GM18868 (cell line): ENCODE data around the gene SCYL2.
A peak's percentile ranks its signal among the peaks of the same experiment; 100 is the strongest.
"Not testable (repeated sequence)": the region's sequence is repeated elsewhere in the genome, so short reads cannot be mapped to it uniquely, and the experiment has no call there.

Source experiments
- ATAC-seq: cut with Tn5 transposase; IDR thresholded peaks from one replicate; pipeline ENCODE4 v1.9.1; 2021; ENCODE audit warnings: mild to moderate bottlenecking, moderate library complexity; ENCODE audit not compliant: unreplicated experiment

Gene SCYL2

DNA sequence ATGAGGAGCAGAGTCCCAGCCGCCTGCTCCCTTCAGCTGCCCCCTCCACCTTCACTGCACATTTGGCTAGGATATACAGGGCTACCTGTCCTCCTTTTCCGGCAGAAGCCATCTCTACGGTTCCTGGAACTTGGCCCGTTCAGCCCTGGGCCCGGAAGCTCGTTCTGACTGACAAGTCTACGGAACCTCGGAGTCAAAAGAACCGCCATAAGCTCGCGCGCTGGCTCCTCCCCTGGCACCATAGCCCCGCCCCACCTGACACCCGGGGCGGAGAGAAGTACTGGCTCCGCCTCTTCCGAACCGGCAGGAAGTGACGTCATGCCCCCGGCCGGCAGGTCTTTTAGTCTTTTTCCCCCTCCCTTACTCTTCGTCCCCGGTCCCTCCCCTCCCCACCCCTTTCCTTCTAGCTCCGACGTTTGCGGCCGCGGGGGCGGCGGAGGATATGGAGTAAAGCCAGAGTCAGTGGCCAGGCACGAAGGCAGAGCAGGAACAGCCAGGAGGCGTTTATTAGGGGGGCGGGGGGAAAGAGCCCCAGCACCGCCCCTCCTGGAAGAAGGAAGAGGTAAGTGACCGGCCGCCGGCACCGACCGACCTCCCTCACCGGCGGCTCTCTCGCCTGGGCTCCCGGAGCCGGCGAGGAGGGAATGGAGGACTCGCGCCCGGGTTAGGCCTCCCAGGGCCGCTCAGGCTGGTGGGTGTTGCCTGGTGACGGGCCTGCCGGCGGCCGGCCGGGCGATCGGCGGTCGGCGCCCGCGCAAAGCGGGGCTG, at the start of gene SCYL2, which contains the start of gene DEPDC4:
SCYL2 (plus strand) TSS at position 343 of the 768 bp plus-strand sequence. CDS start 15,794 bp downstream, outside the sequence.
DEPDC4 (minus strand) TSS at position 245 of the 768 bp plus-strand sequence; CDS start at position 242, 3 bp downstream.
- peak; percentile 93 for ATAC-seq

DNA sequence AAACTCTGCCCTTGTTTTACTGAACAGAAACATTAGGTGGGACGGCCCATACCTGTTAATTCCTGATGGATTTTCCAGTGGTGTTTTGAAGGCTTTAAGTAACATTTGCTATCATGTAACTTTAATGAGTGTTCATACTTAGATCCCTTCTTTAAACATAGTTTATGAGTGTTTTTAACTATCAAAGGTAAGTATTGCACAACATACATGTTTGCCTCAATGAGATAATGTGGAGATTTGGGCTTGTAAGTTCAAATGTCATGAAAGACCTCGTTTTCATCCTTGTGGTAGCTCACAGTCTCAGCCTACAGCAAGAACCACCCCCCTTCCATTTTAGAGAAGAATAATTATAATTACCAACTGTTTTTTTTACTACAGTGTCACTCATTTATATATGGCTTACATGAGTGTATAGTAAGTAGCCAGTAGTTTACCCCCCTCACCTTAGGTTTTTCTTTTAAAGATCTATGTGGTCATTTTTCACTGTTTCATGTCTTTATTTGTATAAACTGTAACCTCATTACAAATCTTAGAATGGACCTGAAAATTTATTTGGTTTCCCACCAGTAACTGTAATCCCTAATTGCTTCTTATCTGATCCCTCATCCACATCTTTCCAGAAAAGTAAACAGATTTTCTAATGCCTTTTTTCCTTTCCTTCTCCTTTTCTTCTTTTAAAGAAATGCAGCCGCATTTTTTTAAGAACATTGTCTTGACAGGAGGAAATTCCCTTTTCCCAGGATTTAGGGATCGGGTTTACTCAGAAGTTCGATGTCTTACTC, 47.5 kb upstream of the SCYL2 start:
- no peak for ATAC-seq

DNA sequence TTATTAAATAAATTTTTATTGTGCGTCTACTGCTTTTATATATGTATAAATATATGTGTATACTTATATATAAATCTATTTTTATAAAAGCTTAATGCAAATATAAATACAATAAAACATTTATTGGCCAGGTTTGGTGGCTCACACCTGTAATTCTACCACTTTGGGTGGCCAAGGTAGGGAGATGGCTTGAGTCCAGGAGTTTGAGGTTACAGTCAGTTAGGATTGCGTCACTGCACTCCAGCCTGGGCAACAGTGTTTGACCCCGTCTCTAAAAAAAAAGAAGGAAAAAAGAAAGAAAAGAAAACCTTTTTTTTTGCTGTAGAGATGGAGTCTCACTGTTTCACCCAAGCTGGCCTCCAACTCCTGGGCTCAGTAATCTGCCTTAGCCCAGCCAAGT, 45.5 kb upstream of the SCYL2 start:
- ATAC-seq: no peak

- not testable (repeated sequence) for ATAC-seq
These were observed 44.8 kb upstream of the SCYL2 start for GRCh38 chr12:100222173-100222572.

DNA sequence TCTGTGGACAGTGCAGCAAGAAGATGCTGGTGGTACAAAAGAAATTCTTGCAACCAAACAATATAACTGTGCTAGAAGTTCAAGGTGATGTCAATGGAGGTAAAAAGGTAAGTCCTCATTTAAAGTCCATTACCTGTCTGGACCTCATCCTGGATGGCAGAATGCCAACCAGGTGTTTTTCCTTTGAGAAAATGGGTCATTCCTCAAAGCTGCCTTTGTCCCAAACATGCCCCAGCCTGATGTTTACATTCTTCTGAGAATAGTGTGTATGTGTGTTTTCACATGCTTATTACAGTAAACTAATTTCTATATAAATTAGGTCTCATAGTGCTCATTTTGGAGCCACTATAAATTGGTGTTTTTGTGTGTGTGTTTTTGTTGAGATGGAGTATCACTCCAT, 41.5 kb upstream of the SCYL2 start:
- ATAC-seq: no peak

DNA sequence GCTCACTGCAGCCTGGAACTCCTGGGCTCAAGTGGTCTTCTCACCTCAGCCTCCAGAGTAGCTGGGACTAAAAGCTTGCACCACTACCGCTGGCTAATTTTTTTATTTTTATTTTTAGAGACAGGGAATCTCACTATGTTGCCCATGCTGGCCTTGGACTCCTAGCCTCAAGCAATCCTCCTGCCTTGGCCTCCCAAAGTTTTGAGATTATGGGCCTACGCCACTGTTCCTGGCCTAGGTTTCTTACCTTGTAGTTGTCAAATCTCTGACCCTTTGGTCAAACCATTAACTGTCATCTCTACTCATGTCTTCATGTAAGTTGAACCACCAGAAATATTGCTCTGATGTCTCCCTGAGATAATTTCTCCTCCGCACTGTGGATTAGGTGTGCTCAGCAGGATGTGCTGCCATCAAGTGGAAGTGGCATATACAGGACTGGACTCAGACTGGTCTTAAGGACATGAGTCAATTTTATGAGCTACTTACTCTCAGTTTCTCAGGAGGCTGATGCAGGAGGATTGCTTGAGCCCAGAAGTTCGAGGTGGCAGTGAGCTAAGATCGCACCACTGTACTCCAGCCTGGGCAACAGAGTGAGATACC, 37.8 kb upstream of the SCYL2 start:
- no peak for ATAC-seq

GRCh38 chr12:100229876-100230275, 37.1 kb upstream of the SCYL2 start:
- ATAC-seq: no peak

GRCh38 chr12:100231873-100232272, 35.1 kb upstream of the SCYL2 start:
- ATAC-seq: not testable (repeated sequence)

DNA sequence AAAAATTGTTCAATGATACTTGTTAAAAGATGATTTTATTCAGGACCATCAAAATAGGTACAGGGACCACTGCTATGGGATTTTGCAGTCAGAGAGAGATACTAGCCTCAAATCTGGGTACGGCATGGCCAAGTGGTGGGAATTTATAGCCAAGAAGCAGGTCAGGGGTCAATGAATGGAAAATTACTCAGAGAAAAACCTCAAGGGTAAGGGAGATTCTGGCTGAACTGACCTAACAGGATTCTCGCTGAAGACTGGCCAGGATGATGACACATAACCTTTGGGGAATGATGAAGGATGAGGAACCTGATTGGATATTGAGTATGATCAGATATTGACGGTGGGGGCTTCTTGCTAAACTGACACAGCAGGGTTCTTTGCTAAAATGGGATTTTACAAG, 32.8 kb upstream of the SCYL2 start:
- no peak for ATAC-seq

- peak; percentile 75 for ATAC-seq
These were observed 32.2 kb upstream of the SCYL2 start for GRCh38 chr12:100234591-100235304.

DNA sequence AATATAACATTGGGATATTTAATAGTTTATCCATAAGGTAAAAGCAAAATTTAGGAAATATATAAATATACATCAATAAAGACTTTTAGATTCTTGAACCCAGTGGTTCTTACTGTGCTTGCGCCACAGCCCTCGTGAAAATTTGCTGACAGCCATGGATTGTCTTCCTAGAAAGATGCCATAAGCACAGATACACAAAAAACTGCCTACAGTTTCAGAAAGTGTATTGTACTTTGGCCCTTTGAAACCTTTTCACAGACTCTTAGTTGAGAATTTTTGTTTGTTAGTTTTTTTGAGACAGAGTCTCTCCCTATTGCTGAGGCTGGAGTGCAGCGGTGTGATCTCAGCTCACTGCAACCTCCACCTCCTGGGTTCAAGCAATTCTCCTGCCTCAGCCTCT, 28.2 kb upstream of the SCYL2 start:
- ATAC-seq: no peak

DNA sequence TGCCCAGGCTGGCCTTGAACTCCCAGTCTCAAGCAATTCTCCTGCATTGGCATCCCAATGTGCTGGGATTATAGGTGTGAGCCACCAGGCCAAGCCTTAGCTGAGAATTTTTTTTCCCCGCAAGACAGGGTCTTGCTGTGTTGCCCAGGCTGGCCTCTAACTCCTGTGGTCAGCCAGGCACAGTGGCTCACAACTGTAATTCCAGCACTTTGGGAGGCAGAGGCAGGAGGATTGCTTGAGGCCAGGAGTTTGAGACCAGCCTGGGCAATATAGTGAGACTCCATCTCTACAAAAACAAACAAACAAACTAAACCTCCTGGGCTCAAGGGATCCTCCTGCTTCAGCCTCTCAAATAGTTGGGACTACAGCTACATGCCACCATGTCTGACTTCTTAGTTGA, 27.4 kb upstream of the SCYL2 start:
- no peak for ATAC-seq

GRCh38 chr12:100243137-100243536, 23.8 kb upstream of the SCYL2 start:
- ATAC-seq: no peak

GRCh38 chr12:100247765-100248164, 19.2 kb upstream of the SCYL2 start:
- no peak for ATAC-seq

DNA sequence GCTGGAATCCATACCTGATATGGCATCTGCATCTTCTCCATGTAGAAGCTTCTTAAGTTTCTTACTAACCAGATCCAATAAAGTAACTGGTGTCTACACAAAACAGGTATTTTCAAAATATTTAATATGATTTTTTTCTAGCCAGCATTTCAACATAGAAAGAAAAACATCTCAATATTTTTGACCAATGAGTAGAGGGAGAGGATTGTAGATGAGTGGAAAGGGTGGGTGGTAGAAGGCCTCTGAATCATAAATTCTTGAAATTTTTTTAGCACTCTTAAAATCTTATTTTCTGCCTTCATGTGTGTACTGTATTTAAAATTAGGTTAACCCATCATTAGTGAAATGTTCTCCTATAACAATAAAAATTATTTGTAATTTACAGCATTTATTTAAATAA, 18.1 kb upstream of the SCYL2 start:
- no peak for ATAC-seq

DNA sequence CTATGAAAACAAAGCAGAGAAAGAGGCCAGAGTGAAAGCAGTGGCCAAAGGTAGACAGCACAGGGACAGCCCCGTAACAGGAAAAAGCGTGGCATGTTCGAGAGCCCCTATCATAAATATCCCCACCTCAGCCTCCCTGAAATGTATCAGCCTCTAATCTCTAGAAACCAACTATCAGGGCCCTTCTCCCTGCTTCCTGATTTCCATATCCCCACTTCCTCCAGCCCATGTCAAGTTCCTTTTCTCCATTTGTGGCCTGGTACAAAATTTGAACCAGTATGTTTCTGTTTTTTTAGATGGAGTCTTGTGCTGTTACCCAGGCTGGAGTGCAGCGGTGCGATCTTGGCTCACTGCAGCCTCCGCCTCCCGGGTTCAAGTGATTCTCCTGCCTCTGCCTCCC, 17.0 kb upstream of the SCYL2 start:
- ATAC-seq: no peak

DNA sequence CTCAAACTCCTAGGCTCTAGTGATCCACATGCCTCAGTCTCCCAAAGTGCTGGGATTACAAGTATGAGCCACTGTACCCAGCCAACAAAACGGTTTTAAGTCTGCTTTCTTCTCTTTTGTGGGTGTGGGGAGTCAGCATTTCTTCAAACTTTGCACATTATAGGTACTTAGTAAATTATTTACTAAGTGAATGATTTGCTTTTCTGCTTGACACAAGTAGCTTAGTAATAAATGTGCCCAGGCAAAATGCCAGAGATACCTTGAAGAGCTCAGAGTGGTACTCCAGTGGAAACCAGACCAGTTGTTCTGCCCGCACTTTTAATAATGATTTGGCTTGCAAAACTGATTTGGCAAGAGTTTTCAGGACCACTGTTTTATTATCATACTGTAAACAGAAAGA, 15.1 kb upstream of the SCYL2 start:
- no peak for ATAC-seq

DNA sequence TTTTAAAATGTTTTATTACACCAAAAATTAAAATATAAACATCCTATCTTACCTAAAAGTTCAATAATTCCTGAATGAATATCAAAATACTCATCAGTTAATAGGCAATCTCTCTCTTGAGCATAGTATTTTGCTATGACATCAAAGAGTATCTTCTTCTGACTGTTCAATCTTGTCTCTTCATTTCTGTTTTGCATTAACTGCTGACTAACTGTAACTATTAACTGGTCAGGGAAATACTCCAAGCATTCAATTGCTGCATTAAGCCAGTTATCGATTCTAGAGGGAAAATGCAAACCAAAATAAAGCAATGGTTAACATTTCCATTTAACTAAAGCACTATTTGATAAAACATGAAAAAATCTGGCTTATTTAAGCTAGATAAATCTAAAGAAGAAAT, 13.5 kb upstream of the SCYL2 start:
- ATAC-seq: no peak

GRCh38 chr12:100254876-100255275, 12.1 kb upstream of the SCYL2 start:
- ATAC-seq: no peak

DNA sequence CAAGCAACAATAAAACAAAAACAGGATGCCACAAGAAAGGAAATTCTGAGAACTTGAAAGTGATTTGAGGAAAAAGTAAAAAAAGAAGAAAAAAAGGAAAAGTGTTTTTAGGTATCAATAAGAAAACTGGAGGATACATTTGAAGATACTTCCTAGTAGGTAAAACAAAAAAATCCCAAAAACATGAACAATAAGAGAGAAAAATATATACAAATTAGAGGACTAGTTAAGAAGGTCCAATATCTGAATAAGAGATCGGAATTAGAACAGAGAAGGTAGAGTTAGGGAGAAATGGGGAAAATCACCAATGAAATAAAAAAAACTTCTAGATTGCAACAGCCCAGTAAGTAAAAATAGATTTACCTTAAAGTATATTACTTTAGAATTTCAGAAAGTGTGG, 8.8 kb upstream of the SCYL2 start:
- ATAC-seq: no peak

GRCh38 chr12:100263131-100263530, 3.8 kb upstream of the SCYL2 start:
- ATAC-seq: no peak
